ENCODE measurements around the gene SEC23B.

DNA sequence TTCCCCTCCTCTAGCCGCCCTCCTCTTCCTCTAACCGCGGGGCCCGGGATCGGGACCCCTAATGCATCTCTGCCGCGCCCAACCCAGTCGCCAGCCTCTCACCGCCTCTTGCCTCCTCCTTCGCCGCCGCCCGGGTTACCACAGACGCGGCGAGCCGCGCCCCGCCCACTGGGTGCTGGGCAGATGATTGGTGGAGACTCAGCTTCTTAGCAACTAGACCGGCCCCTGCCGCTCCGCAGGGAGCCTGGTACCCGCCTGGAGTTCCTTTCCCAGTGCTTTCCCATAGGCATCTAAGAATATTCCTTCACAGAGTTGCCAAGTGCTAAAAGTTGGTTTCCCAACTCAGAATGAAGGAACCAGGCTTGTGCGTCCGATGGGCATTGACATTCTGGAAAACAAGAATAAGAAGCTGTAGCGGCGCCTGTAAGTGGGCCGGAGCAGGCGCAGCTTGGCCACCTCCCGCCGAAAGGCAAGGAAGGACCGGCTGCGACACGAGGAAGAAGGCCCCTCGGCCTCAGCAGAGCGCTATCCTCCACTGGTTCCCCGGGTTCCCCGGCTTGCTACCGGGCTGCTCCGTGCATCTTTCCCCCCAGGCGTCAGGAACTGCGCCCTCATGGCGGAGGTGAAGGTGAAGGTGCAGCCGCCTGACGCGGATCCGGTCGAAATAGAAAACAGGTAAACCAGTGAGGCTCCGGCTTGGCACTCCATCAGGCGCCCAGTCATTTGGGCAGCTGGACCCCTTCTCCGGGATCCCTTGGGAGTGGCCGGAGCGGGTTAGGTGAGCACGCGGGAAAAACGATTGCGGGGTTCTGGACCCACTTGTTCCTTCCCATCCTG, 40.6 kb upstream of the SEC23B start, which contains the start of the genes DZANK1 and POLR3F:
- TF ChIP-seq CTCF (IDR thresholded peaks at IDR 0.05) (no peak), POLR2A (IDR thresholded peaks at IDR 0.05) (peak; percentile 8 to 76 (median 65))

Measured in body of pancreas (tissue), 4 donors.